ENCODE results near the gene FAM3D. TPM values are rescaled to one million over a fixed set of nuclear protein-coding genes. Genes with fewer than 3 reads are reported as not detected.
A peak's percentile ranks its signal among the peaks of the same experiment; 100 is the strongest.

The FAM3D gene
- total and polyA plus RNA-seq, 2 of the 8 experiments (the other 6 are each of a cell fraction or from before 2014, with no cell fraction given), result not detected

DNA sequence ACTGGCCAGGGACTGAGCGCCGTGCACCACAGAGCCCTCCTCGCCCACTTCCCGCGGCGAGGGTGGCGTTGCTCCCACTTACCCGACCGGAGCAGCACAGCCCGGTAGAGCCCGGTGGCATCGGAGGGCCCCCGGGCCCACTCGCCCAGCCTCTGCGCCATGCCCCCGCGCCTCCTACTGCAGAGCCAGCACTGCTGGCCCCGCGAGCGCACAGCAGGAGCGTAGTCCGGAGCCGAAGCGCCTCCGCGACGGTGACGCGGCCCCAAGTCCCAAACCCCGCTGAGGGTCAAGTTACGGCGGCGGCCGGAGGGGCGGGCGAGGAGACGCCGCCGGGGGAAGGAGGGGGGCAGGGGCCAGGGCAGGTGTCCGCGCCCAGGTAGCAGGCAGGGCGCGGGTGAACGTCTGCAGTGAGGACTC, 79.8 kb downstream of the FAM3D start (continued):
- TF ChIP-seq HDAC6 (IDR thresholded peaks at IDR 0.05; ENCODE audit: low read depth, low read length) (no peak), CHD2 (IDR thresholded peaks at IDR 0.05; ENCODE audit: low read length) (peak; percentile 43; the same call in 1 of the 2 replicates), CTBP2 (IDR thresholded peaks at IDR 0.05; ENCODE audit: borderline replicate concordance, insufficient read depth, insufficient read length, low read length) (no peak), RXRA (IDR thresholded peaks at IDR 0.05; ENCODE audit: insufficient read depth, low read depth, low read length) (no peak), CREB1 (IDR thresholded peaks at IDR 0.05) (peak; percentile 81), TBP (IDR thresholded peaks at IDR 0.05; ENCODE audit: low read depth, low read length) (peak; percentile 43; the same call in 1 of the 2 replicates), NANOG (IDR thresholded peaks at IDR 0.05; ENCODE audit: insufficient read depth, low read depth, low read length, poor library complexity, severe bottlenecking) (no peak), BCL11A (IDR thresholded peaks at IDR 0.05; ENCODE audit: low read depth in 2 of 2, low read length in 2 of 2) (no peak), SIN3A (conservative IDR thresholded peaks at IDR 0.05 in 1 of 2, IDR thresholded peaks at IDR 0.05 in 1 of 2; ENCODE audit: low read depth in 1 of 2, low read length in 2 of 2) (0 out of 4 replicates have a peak, but pooled peaks of 1 of the 2 experiments have one; percentile 44), KDM5A (IDR thresholded peaks at IDR 0.05; ENCODE audit: low read length) (no peak), NRF1 (IDR thresholded peaks at IDR 0.05; ENCODE audit: low read depth, low read length) (no peak)
- TF ChIP-seq, protein P1, sequence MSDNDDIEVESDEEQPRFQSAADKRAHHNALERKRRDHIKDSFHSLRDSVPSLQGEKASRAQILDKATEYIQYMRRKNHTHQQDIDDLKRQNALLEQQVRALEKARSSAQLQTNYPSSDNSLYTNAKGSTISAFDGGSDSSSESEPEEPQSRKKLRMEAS (IDR thresholded peaks at IDR 0.05), result 0 out of 2 replicates have a peak, but pooled peaks have one; percentile 32
- TF ChIP-seq, protein P2, sequence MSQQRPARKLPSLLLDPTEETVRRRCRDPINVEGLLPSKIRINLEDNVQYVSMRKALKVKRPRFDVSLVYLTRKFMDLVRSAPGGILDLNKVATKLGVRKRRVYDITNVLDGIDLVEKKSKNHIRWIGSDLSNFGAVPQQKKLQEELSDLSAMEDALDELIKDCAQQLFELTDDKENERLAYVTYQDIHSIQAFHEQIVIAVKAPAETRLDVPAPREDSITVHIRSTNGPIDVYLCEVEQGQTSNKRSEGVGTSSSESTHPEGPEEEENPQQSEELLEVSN (IDR thresholded peaks at IDR 0.05), result no peak
